T-helper 1 cell treated with Interleukin-12 subunit alpha and Interleukin-12 subunit beta and Interleukin-4 antibody, amounts not matched to agents 30 ng/mL and 1 ng/mL, for 36 hours (primary cell): ENCODE measurements around the gene TENM4. TPM values are rescaled to one million over a fixed set of nuclear protein-coding genes. Genes with fewer than 3 reads are reported as not detected.

ENCODE experiments used
- intact Hi-C: fragments of 100-400 bp; cut with micrococcal nuclease; formaldehyde crosslinking; loops from one replicate; pipeline ENCODE4 v1.15.1; 2024
- total RNA-seq: library from RNA; stranded (reverse); gene quantifications from 2 replicates; pipeline ENCODE4 v1.2.3, GENCODE V29; 2022

TENM4 gene
- total RNA-seq, 1 donor from 2014 or later, result not detected

- intact Hi-C loops, result no loop called here
Measured at GRCh38 chr11:78683774-78684173, 757.1 kb downstream of the TENM4 start.

GRCh38 chr11:78676026-78676557, 764.7 kb downstream of the TENM4 start:
- intact Hi-C loops, result no loop called here

- intact Hi-C loops, result no loop called here
Measured at GRCh38 chr11:78672850-78673620, 767.8 kb downstream of the TENM4 start.

- intact Hi-C loops, result no loop called here
Measured at GRCh38 chr11:78669249-78669648, 771.6 kb downstream of the TENM4 start.

- intact Hi-C loops, result no loop called here
Measured at GRCh38 chr11:78667461-78667860, 773.4 kb downstream of the TENM4 start.

GRCh38 chr11:78666675-78667160, 774.1 kb downstream of the TENM4 start:
- intact Hi-C loops, result no loop called here

- intact Hi-C loops, result no loop called here
Measured at GRCh38 chr11:78664636-78665035, 776.2 kb downstream of the TENM4 start.

GRCh38 chr11:78662811-78663210, 778.0 kb downstream of the TENM4 start:
- intact Hi-C loops, result no loop called here

- intact Hi-C loops, result no loop called here
Measured at GRCh38 chr11:78660471-78660870, 780.4 kb downstream of the TENM4 start.

GRCh38 chr11:78659326-78660270, 781.2 kb downstream of the TENM4 start:
- intact Hi-C loops, result no loop called here

GRCh38 chr11:78657968-78658839, 782.6 kb downstream of the TENM4 start:
- intact Hi-C loops, result no loop called here

- intact Hi-C loops, result no loop called here
Measured at GRCh38 chr11:78657441-78657840, 783.4 kb downstream of the TENM4 start.

GRCh38 chr11:78656984-78657383, 783.8 kb downstream of the TENM4 start:
- intact Hi-C loops, result no loop called here

GRCh38 chr11:78656327-78656726, 784.5 kb downstream of the TENM4 start:
- intact Hi-C loops, result no loop called here

- intact Hi-C loops, result no loop called here
Measured at GRCh38 chr11:78655561-78655960, 785.3 kb downstream of the TENM4 start.

GRCh38 chr11:78654866-78655265, 786.0 kb downstream of the TENM4 start:
- intact Hi-C loops, result no loop called here

- intact Hi-C loops, result no loop called here
Measured at GRCh38 chr11:78654071-78654470, 786.8 kb downstream of the TENM4 start.

GRCh38 chr11:78653294-78653909, 787.4 kb downstream of the TENM4 start:
- intact Hi-C loops, result no loop called here

GRCh38 chr11:78652843-78653239, 788.0 kb downstream of the TENM4 start:
- intact Hi-C loops, result no loop called here
